PFSK-1 (cell line): ENCODE measurements around the gene KCND1.

Experiments
- FOXP2 ChIP-seq: optimal IDR thresholded peaks from 2 replicates; pipeline ENCODE3; 2011; ENCODE audit warnings: borderline replicate concordance, control low read depth, inconsistent platforms; ENCODE audit not compliant: insufficient read depth; ENCODE audit errors: extremely low read length, extremely low read depth
- POLR2AphosphoS5 ChIP-seq: IDR thresholded peaks from 2 replicates; pipeline ENCODE4 v1.6.1; 2012; ENCODE audit warnings: low read depth, mild to moderate bottlenecking, control low read depth, low read length, moderate library complexity
- REST ChIP-seq, 2 experiments: IDR thresholded peaks; 2 replicates each; pipeline versions ENCODE4 v1.6.1 to v1.8.0; 2011 to 2012; ENCODE audit warnings: low read depth in 2 of 2, low read length in 2 of 2, control low read depth in 1 of 2, inconsistent platforms in 1 of 2, mild to moderate bottlenecking in 1 of 2, moderate library complexity in 1 of 2; ENCODE audit not compliant: insufficient read depth in 1 of 2
- SIN3A ChIP-seq: IDR thresholded peaks from 2 replicates; pipeline ENCODE4 v1.6.1; 2012; ENCODE audit warnings: mild to moderate bottlenecking, low read length, moderate library complexity, borderline replicate concordance; ENCODE audit not compliant: insufficient read depth
- TAF1 ChIP-seq: IDR thresholded peaks from 2 replicates; pipeline ENCODE4 v1.6.1; 2012; ENCODE audit warnings: low read length, control low read depth, borderline replicate concordance; ENCODE audit not compliant: insufficient read depth

- TF ChIP-seq REST (IDR thresholded peaks at IDR 0.05; ENCODE audit: insufficient read depth in 1 of 2, low read depth in 2 of 2, low read length in 2 of 2) (no peak), FOXP2 (no peak), POLR2AphosphoS5 (no peak), TAF1 (no peak), SIN3A (no peak)
Observed at GRCh38 chrX:48923771-48924170, 47.9 kb downstream of the KCND1 start.
